ENCODE measurements around the gene LRRC8C. TPM values are rescaled to one million over a fixed set of nuclear protein-coding genes. Genes with fewer than 3 reads are reported as not detected.

The LRRC8C gene
- total and polyA plus RNA-seq, 2 of the 8 experiments (the other 6 are each of a cell fraction or from before 2014, with no cell fraction given) = 1.1 to 2.1 TPM

DNA sequence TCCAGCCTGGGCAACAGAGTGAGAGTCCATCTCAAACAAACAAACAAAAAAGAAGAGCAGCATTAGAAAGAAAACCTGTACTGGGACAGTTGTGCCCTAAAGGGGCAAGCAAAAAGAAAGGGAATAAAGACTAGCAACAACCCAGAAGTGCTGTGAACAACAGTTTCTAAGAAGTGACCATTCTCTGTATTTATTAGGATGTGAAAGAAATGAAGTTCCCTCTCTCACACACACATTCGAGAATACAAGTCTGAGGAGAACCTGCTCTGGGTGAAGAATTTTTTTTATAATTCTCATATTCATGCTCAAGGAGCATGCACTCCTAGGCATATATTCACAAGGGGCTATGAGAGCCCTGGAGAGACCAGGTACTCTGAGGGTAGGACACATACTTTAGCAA, 128.4 kb downstream of the LRRC8C start (continued):
- TF ChIP-seq RAD21 (IDR thresholded peaks at IDR 0.05 in 1 of 2, conservative IDR thresholded peaks at IDR 0.05 in 1 of 2; ENCODE audit: low read depth in 2 of 2, low read length in 2 of 2) (no peak), CBX8 (IDR thresholded peaks at IDR 0.05; ENCODE audit: borderline replicate concordance, low read depth, low read length) (no peak), MAFK (IDR thresholded peaks at IDR 0.05; ENCODE audit: low read depth, low read length) (no peak), GABPA (IDR thresholded peaks at IDR 0.05; ENCODE audit: borderline replicate concordance, insufficient read depth, low read length) (no peak), CBX5 (IDR thresholded peaks at IDR 0.05; ENCODE audit: low read depth, low read length) (no peak), POLR2AphosphoS5 (IDR thresholded peaks at IDR 0.05; ENCODE audit: low read depth, low read length) (no peak), TAF1 (IDR thresholded peaks at IDR 0.05; ENCODE audit: low read depth, low read length) (no peak)

All from H1 (cell line).